CD4-positive, alpha-beta T cell treated with Interleukin-2 at 100 ng/mL for 4 hours (primary cell): Measurements from ENCODE around the gene RBMS1.

ENCODE experiments used
- DNase-seq: peaks from one replicate; pipeline ENCODE4 v3.0.0-alpha.2; 2020; ENCODE audit warnings: low spot score

RBMS1 gene

GRCh38 chr2:160223560-160223959 is 270.0 kb downstream of the RBMS1 start:
- DNase-seq = no peak

- no peak for DNase-seq
These were observed 270.9 kb downstream of the RBMS1 start for GRCh38 chr2:160222546-160223283.
